Muscle of back (tissue), 11 donors: Measurements from ENCODE around the gene AKT1. TPM values are rescaled to one million over a fixed set of nuclear protein-coding genes. Genes with fewer than 3 reads are reported as not detected.

Experiments
- DNase-seq, 3 donors: peaks; one replicate each; pipeline versions ENCODE4 v3.0.0 to v3.0.0-alpha.2; 2013
- polyA plus RNA-seq, 10 donors: library from polyadenylated mRNA; unstranded; fragments of 120-200 nt; gene quantifications; one replicate each; pipeline ENCODE4 v1.2.1, GENCODE V29; 2013; ENCODE audit not compliant: insufficient read length in 10 of 10

Gene AKT1
- polyA plus RNA-seq, 10 donors, result 136 to 198 (median 172) TPM

GRCh38 chr14:104788161-104788818 lies 7.3 kb downstream of the AKT1 start:
- no peak for DNase-seq

- no peak for DNase-seq
Observed at GRCh38 chr14:104787736-104788135, 7.8 kb downstream of the AKT1 start.

DNA sequence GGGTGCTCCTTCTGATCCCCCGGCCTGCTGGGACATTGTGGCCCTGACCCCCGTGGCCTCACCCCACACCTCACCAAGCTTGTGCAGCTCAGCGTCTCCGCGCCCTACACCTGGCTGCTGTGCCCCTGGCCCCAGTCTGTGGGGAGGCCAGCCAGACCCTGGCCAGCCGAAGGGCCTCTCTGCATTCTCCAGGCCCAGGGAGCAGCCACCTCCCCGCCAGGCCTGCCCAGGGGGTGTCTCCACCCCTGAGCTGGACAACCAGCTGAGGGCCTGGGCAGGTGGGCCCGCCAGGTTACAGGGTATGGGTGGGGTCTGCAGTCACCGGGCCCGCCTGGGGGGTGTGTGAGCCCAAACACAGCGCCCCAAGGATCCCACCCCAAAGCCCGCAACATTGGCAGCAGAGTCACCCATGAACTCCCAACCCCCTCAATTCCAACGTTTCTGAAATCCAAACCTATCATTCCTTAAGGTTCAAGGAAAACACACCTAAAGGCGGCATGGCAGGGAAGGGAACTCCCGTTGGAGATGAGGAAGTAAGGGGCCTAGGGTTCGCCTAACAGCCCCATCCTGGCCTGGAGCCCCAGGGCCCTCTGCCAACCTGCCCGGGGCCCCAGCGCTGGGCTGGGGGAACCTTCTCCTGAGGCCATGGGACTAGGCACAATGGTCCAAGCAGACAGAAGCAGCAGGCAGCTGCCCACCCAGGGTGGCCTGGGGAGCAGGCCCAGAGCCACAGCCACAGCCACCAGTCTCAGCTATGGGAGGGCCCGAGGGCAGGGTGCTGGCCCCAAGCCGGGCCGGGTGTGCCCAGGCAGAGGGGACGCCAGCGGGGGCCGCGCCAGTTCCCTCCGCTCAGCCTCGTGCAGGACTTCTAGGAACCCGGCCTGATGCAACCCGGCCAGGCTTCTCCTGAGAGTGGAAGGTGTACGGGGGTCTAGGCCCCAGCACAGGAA lies 8.5 kb downstream of the AKT1 start:
- DNase-seq, result no peak

DNA sequence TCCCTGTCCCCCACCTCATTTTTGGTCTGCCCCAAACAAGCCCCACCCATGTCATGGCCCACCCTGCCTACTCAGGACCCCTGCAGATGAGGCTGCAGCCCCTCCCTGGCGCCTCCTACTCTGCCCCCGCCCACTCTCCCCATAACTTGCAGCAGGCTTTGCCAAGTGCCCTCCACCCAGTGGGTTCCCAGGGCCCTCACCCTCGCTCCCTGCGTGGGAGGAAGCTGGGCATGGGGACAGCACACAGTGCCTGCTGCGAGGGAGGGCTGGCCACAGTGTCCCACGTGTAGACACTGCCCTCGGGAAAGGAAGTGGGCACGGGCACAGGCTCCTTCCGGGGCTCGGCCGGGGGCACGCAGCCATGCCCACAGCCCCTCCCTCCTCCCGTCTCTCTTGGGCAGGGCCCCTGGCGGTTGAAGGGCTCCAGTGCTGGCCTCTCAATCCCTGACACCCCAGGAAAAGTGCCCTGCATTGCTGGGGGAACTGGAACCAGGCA lies 9.4 kb downstream of the AKT1 start:
- no peak for DNase-seq

GRCh38 chr14:104785708-104786080 lies 9.9 kb downstream of the AKT1 start:
- no peak for DNase-seq

DNA sequence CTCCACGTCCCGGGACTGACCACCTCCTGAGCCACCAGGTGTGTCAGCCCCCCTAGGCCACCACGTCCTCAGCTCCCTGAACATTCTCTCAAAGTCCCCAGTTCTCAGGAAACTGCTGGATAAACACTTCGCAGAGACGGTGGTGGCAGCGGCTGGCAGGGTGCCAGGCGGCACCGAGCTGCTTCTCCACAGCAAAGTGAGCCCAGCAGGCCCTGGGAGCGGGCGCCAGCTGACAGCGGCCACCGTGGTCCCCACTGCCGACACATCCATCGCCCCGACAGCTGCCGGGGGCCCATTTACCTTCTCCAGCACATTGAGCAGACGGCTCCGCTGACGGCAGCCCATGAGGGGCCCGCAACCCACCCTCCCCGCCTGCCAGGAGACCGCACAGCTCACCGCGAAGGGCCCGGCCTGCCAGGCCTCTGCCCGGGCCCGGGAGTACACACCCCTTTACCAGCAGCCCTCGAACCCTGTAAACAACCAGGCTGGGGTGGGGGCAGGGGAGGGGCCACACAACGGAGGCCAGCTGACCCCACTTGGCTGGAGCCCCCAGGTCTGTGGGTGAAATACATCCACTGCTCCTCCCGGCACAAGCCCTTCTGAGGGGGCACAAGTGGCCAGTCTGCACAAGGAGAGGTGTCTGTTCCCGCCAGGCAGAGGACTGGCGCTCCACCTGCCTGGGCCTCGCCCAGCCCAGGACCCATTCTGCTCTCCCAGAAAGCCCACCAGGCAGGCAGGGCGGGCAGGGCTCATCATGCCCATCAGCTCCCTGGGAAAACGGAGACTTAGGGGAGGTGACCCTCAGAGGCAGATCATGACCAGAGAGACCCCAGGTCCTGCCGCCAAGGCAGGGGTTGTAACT lies 10.5 kb downstream of the AKT1 start:
- DNase-seq, result no peak

GRCh38 chr14:104784218-104784568 lies 11.4 kb downstream of the AKT1 start:
- DNase-seq, result no peak

- no peak for DNase-seq
Observed at GRCh38 chr14:104783484-104784217, 11.9 kb downstream of the AKT1 start.

DNA sequence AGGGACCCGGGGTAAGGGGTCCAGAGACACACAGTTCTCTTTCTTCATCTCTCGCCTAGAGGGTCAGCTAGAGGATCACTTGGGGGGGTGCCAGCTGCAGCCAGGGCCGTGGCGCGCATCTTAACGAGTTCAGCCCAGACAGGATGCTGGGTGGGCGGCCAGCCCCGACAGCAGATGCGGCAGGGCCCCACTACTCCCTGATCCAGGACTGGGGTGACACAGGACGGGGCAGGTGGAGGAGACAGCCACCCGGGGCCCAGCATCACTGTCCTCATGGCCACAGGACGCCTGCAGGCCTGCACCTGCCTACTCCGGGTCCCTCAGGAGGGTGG lies 12.8 kb downstream of the AKT1 start:
- DNase-seq, result no peak

DNA sequence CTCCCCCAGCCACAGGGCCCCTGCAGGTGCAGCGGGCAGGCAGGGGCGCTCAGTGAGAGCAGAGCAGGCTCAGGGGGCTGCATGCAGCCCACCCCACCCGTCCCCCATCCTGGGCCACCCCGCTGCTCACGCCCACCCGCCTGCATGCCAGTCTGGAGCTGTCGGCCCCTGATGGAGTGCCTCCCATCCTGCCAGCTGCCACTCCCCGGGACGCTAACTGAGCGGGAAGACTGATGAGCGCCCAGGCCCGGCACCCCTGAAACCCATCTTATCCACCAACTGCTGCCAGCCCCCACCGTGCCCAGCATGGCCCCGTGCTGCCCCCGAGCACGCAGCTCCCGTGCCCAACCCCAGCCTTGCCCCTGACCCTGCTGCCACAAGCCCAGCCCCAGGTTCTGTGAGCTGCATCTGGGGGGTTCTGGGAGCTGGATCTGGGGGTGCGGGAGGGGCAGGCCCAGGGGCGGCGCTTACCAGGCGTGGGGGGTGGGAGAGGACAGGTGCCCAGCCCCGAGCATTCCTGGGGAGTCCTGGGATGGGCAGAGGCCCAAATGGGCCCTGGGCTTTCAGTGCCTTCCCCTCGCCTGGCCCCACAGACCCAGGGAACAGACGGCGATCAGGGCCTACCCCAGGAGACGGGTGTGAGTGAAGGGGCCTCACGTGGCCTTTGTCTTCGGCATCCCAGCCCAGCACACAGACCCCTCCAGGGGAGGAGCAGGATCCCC lies 13.3 kb downstream of the AKT1 start:
- DNase-seq, result no peak

GRCh38 chr14:104781271-104782077 lies 14.1 kb downstream of the AKT1 start:
- no peak for DNase-seq

DNA sequence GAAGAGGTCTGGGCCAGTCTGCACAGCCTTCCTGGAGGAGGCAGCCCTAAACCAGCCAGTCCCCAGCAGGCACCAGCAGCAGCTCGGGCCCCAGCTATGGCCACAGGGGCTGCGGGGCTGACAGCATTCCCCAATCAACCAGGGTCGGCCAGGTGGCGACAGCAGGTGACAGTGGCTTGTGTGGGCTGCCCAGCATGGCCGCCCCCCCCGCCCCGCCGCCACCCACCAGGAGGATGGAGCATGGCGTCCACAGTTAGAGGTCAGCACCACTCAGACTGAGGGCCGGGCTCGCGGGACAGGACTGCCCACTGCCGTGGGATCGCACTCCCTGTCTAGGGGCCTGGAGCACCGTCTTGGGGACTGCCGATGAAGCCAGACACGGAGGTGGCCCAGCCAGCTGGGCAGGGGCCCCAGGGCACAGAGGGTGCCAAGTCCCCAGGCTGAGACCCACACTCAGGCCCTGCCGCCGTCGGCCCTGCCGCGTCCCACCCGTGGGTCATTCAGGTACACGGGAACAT lies 15.0 kb downstream of the AKT1 start:
- no peak for DNase-seq

DNA sequence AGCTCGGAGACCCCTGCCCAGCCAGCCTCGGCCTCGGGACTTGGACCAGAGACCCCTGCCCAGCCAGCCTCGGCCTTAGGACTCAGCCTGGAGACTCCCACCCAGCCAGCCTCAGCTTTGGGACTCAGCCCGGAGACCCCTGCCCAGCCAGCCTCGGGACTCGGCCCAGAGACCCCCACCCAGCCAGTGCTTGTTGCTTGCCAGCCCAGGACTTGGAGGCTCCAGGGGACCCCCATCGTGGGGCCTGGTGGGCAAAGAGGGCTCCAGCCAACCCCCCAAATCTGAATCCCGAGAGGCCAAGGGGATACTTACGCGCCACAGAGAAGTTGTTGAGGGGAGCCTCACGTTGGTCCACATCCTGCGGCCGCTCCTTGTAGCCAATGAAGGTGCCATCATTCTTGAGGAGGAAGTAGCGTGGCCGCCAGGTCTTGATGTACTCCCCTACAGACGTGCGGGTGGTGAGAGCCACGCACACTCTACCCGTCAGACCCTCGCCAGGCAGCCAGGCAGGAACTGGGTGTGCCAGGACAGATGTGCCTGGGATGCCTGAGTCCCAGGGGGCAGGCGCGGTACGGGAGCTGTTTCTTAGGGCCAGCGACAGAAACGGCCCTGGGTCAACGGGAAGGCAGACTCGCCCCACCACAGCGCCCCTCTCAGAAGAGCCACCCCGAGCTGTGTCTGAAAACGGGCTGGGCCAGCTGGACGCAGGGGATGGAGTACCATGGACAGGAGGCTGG lies 15.6 kb downstream of the AKT1 start:
- no peak for DNase-seq

DNA sequence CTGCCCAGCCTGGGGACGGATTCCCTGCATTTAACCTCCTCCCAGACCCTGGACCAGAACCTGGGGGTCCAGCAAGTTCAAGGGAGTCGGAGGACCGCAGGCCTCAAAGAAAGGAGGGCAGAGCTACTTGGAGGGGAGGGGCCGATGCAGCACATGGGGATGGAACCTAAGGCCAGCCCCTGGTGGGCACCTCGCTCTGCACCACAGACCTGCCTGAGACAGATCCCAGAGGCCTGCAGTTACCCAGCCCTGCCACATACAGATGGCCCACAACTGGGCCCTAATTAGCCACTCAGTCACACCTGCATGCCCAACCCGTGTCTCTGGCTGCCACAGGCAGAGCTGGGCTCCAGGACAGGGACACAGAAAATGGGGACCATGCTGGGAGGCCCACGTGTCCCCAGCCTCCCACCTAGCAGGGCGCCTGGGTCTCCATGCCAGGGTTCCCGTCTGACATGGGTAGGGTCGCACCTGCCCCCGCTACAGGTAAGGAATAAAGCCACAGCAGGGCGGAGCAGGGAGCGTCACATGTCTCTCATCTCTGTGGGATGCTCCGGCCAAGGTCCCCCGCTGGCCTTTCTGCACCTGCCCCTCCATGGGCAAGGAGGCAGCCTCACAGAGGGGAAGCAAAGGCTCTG lies 16.7 kb downstream of the AKT1 start:
- no peak for DNase-seq

- no peak for DNase-seq
Observed at GRCh38 chr14:104777808-104778249, 17.7 kb downstream of the AKT1 start.

DNA sequence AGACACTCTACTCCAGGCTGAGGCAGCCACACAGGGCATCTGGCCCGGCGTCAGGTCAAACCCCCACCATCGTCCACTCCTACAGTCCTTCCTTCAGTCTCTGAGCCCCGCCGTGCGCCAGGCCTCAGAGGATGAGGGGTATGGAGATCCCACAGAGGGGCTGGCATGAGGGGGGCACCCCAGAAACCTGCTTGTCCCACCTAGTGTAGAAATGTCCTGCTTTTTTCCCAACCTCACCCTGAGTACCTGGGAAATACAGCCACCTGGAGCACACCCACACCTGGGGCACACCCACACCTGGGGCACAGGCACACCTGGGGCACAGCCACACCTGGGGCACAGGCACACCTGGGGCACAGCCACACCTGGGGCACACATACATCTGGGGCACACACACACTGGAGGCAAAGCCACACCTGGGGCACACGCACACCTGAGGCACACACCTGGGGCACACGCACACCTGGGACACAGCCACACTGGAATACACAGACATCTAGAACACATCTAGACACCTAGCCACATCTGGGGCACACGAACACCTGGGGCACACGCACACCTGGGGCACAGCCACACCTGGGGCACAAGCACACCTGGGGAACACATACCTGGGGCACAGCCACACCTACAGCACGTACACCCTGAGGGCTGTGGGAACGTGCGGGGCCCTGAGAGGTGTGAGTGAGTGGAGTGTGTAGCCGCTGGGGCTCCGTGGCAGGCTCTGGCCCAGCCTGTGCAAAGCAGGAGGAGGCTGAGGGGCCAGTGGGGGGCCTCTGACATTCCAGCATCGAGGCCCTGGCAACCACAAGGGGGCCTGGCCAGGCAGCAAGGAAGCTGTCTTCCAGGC lies 18.4 kb downstream of the AKT1 start:
- no peak for DNase-seq

DNA sequence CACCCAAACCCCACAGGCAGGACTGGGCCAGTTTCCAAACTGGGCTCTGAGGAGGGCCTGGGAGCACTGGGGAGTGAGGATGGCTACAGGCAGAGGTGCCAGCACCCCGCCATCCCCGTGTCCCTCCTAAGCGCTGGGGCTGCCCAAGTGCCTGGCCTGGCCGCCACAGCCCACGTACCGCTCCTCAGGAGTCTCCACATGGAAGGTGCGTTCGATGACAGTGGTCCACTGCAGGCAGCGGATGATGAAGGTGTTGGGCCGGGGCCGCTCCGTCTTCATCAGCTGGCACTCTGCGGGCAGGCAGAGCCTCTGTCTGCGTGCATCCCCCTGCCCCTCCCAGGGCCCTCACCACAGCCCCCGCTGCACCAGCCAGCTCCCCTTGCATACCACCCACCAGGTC lies 19.1 kb downstream of the AKT1 start:
- no peak for DNase-seq
